Type B pancreatic cell (in vitro differentiated cells): ENCODE results near the gene RARRES1. TPM values are rescaled to one million over a fixed set of nuclear protein-coding genes. Genes with fewer than 3 reads are reported as not detected.

Experiments used
- DNase-seq: peaks from one replicate; pipeline ENCODE4 v3.0.0; 2021; ENCODE audit warnings: mixed read lengths; ENCODE audit not compliant: unreplicated experiment; ENCODE audit errors: extremely low spot score
- H3K27ac Mint-ChIP-seq: 2 replicates; pipeline ENCODE4 v1.8.0; 2021; ENCODE audit warnings: mild to moderate bottlenecking, mixed read lengths
- H3K27me3 Mint-ChIP-seq: 2 replicates; pipeline ENCODE4 v1.8.0; 2021; ENCODE audit warnings: mixed read lengths
- H3K36me3 Mint-ChIP-seq: 2 replicates; pipeline ENCODE4 v1.8.0; 2021; ENCODE audit warnings: mixed read lengths
- H3K4me1 Mint-ChIP-seq: one replicate; pipeline ENCODE4 v1.8.0; 2021; ENCODE audit warnings: mixed read lengths; ENCODE audit not compliant: unreplicated experiment
- H3K4me3 Mint-ChIP-seq: 2 replicates; pipeline ENCODE4 v1.8.0; 2021; ENCODE audit warnings: mild to moderate bottlenecking, mixed read lengths
- H3K9me3 Mint-ChIP-seq: 2 replicates; pipeline ENCODE4 v1.8.0; 2021; ENCODE audit warnings: mixed read lengths
- CTCF ChIP-seq: fragments of 200-600 bp; sonication (generic); conservative IDR thresholded peaks from 2 replicates; pipeline ENCODE4 v1.5.0; 2021; ENCODE audit warnings: antibody characterized with exemption, mild to moderate bottlenecking
- total RNA-seq: library from RNA; stranded (reverse); gene quantifications from 2 replicates; pipeline ENCODE4 v1.2.1, GENCODE V29; 2021; ENCODE audit warnings: low replicate concordance

Gene RARRES1
- total RNA-seq, 1 donor from 2014 or later = 15.9 TPM

GRCh38 chr3:158762701-158763100 is 30.4 kb upstream of the RARRES1 start:
- Mint-ChIP-seq H3K9me3 (no peaks in the 10 kb centered on the region), H3K4me1 (peaks cover 13% of the 10 kb centered on the region), H3K27ac (no peak overlapping the region), H3K27me3 (no peaks in the 10 kb centered on the region), H3K36me3 (peaks cover 5% of the 10 kb centered on the region), H3K4me3 (no peak overlapping the region)
- TF ChIP-seq CTCF = no peak
- no peak for DNase-seq

GRCh38 chr3:158761350-158761749 is 29.1 kb upstream of the RARRES1 start:
- no peaks in the 10 kb centered on the region for H3K9me3 Mint-ChIP-seq
- H3K27me3 Mint-ChIP-seq = no peaks in the 10 kb centered on the region
- peaks cover 5% of the 10 kb centered on the region for H3K36me3 Mint-ChIP-seq
- DNase-seq = no peak
- no peak for TF ChIP-seq CTCF
- H3K27ac Mint-ChIP-seq = no peak overlapping the region
- H3K4me3 Mint-ChIP-seq = no peak overlapping the region
- H3K4me1 Mint-ChIP-seq = peaks cover 7% of the 10 kb centered on the region

- no peak for DNase-seq
- Mint-ChIP-seq H3K36me3 (no peaks in the 10 kb centered on the region), H3K4me3 (no peak overlapping the region), H3K4me1 (no peaks in the 10 kb centered on the region), H3K27ac (no peak overlapping the region), H3K9me3 (no peaks in the 10 kb centered on the region), H3K27me3 (no peaks in the 10 kb centered on the region)
- TF ChIP-seq CTCF = no peak
These were observed 23.2 kb upstream of the RARRES1 start for GRCh38 chr3:158755421-158755820.

GRCh38 chr3:158753854-158754253 is 21.6 kb upstream of the RARRES1 start:
- no peak overlapping the region for H3K27ac Mint-ChIP-seq
- H3K36me3 Mint-ChIP-seq = peaks cover 3% of the 10 kb centered on the region
- TF ChIP-seq CTCF = no peak
- no peaks in the 10 kb centered on the region for H3K4me1 Mint-ChIP-seq
- no peak for DNase-seq
- no peaks in the 10 kb centered on the region for H3K9me3 Mint-ChIP-seq
- H3K27me3 Mint-ChIP-seq = no peaks in the 10 kb centered on the region
- no peak overlapping the region for H3K4me3 Mint-ChIP-seq

GRCh38 chr3:158751316-158751715 is 19.1 kb upstream of the RARRES1 start:
- Mint-ChIP-seq H3K9me3 (no peaks in the 10 kb centered on the region), H3K27ac (no peak overlapping the region), H3K4me1 (no peaks in the 10 kb centered on the region), H3K4me3 (no peak overlapping the region), H3K27me3 (no peaks in the 10 kb centered on the region), H3K36me3 (peaks cover 8% of the 10 kb centered on the region)
- no peak for TF ChIP-seq CTCF
- no peak for DNase-seq

- Mint-ChIP-seq H3K27ac (no peak overlapping the region), H3K36me3 (peaks cover 15% of the 10 kb centered on the region), H3K4me3 (no peak overlapping the region), H3K27me3 (no peaks in the 10 kb centered on the region), H3K9me3 (no peaks in the 10 kb centered on the region), H3K4me1 (no peaks in the 10 kb centered on the region)
- DNase-seq = no peak
- TF ChIP-seq CTCF = no peak
These were observed 17.8 kb upstream of the RARRES1 start for GRCh38 chr3:158750016-158750415.
